NCI-H524 (cell line): Measurements from ENCODE around the gene P3H2.

Source experiments
- DNase-seq, 2 experiments: peaks; one replicate each; lab custom pipeline; 2025; lab: John Stamatoyannopoulos, UW

P3H2 gene

GRCh38 chr3:190055773-190056172, 64.9 kb downstream of the P3H2 start:
- no peak for DNase-seq

GRCh38 chr3:190053919-190054672, 66.6 kb downstream of the P3H2 start:
- DNase-seq = no peak

DNA sequence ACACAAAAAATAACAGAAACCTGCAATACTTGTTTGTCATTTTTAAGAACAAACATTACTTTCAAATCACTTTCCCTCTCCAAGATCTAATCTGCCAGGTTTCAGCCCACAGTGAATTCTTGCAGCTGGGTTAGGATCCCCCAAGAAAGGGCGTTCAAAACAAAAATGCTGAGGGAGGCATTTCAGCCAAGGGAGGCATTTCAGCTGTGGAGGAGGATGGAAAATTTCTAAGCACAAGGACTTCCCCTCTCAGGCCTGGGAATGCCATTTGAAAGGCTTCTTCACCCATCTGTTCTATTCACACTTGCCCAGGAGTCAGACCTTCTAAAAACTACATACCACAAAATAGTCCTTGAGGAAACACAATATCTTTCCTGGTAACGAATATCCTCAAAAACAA, 69.1 kb downstream of the P3H2 start:
- peak; percentile 25 to 57 for DNase-seq

GRCh38 chr3:190048932-190049441, 71.7 kb downstream of the P3H2 start:
- no peak for DNase-seq

GRCh38 chr3:190044974-190045373, 75.7 kb downstream of the P3H2 start:
- DNase-seq = no peak

GRCh38 chr3:190044142-190044541, 76.6 kb downstream of the P3H2 start:
- peak; percentile 74 to 92 for DNase-seq

GRCh38 chr3:190043741-190044140, 77.0 kb downstream of the P3H2 start:
- no peak for DNase-seq

- DNase-seq = no peak
These were observed 78.1 kb downstream of the P3H2 start for GRCh38 chr3:190042558-190042957.

DNA sequence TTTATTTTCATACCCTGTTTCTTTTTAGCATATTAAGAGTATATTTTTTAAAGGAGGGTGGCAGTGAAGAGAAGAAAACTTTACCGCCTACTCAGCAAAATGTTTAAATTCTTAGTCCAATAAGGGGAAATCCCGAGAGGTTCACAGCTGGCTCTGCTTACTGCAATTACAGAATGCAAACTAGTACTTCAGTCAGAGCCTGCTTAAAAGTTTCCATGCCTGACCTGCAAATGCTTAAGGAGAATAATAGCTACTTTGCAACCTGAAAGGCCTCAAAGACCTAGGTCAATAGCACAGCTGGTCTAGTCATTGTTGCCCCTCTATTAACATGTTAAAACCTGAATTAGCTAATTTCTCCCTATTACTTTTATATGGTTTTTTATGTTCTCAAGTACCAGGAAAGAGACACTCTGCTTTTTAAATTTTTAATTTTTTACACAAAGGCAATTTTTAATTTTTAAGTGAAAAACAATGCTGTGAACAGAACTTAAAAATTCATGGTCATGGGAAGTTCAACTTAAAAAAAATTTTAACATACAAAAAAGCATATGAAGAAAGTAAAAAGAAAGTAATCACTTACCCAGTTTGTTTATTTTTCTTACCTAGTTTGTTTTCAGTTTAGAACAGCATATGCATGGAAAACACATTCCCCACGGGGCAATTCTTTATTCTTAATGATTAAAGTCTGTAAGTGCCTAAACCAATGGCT, 79.2 kb downstream of the P3H2 start:
- DNase-seq = no peak

GRCh38 chr3:190040145-190040544, 80.6 kb downstream of the P3H2 start:
- DNase-seq = no peak

GRCh38 chr3:190038050-190038933, 82.4 kb downstream of the P3H2 start:
- no peak for DNase-seq

DNA sequence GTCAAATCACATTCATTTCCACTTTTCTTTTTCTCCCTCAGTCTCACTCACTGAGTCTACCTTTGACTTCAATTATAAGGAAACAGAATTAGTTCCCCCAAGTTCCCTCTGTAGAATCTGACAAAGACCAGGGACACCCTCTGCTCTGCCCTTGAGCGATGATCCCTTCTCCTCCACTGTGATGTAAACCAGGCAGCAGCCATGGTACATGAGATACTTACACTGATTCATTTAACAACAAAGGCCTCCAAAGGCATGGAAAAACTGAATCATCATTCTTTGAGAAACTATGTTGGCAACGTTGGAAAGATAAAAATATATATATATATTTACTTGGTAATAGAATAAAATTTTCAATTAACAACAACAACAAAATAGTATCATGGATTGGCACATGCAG, 84.1 kb downstream of the P3H2 start:
- DNase-seq = no peak

DNA sequence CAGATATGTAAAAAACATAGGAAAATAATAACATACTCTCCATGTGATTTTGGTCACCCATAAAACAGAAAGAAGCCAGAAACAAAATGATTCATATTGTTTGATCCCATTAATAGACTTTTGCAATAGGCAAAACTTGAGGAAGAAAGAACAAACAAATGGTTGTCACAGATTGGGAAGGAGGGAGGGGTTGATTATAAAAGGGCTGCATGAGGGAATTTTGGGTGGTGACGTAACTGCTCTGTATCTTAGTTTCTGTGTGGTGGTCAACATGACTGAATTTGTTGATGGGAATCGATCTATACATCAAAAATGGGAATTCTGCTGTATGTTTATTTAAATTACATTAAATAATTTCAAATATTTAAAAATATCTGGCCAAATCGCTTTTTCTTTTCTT, 86.3 kb downstream of the P3H2 start:
- DNase-seq = no peak

GRCh38 chr3:190032923-190033322, 87.8 kb downstream of the P3H2 start:
- DNase-seq = peak in 1 of 2 experiments; percentile 43

- no peak for DNase-seq
These were observed 88.6 kb downstream of the P3H2 start for GRCh38 chr3:190031887-190032752.

DNA sequence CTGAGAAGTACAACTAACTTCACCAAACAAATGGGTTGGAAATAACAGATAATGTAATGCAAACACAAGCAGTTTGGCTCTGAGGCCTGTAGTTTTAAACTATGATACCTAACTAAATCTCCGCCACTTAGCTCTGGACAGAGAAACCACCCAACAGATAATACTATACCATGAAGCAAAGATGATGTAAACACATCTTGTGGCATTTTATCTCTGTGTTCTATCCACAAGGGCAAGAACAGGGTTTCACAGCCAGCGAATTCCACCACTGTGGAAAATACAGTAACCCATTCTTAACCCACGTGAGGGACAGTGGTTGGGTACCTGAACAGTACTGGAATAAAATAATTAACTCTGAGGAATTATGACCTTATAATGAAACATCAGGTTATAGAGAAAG, 93.6 kb downstream of the P3H2 start:
- DNase-seq = no peak

DNA sequence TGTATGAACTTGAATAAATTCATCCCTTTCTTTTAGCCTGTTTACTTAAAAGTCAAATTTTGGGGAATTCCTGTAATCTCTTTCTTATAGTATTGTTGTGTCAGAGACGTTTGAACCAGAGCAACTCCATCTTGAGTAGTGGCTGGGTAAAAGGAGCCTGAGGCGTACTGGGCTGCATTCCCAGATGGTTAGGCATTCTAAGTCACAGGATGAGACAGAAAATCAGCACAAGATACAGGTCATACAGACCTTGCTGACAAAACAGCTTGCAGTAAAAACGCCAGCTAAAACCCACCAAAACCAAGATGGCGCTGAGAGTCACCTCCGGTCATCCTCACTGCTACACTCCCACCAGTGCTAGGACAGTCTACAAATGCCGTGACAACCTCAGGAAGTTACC, 94.5 kb downstream of the P3H2 start:
- DNase-seq = no peak

DNA sequence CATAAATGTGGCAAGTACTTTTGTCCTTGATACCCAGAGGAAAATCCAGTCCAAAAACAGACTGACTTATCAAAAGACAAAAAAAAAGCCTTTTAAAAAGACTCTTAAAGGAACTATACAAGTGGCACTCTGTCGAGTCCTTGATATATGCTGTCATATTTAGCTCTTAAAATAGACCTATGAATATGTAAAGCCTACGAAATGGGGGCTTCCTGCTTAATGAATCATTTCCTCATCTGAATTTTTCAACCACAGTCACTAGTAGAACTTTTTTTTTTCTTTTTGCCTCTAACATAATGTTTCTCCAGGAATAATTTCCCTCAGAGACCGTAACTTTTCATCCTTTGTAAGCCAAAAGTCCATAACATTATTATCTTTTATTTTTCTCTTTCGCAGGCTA, 95.8 kb downstream of the P3H2 start:
- DNase-seq = no peak

DNA sequence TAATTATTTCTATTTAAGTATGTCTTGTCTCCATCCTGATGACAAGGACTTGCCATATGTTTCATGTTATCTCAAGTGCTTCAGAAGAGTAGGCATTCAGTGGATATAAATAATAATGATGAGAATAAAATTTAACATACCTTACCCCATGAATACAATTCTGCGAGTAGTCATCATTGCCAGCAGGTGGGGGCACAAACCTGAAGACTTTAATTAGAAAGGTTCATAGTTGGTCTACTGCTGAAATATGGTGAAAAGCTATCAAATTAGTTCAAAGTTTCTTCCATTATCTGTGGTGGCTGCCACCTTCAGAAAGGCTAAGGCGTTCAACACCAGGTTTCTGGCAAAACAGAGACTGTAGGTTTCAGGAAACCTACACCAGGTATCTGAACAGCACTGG, 100.9 kb downstream of the P3H2 start:
- DNase-seq = peak; percentile 55 to 75

DNA sequence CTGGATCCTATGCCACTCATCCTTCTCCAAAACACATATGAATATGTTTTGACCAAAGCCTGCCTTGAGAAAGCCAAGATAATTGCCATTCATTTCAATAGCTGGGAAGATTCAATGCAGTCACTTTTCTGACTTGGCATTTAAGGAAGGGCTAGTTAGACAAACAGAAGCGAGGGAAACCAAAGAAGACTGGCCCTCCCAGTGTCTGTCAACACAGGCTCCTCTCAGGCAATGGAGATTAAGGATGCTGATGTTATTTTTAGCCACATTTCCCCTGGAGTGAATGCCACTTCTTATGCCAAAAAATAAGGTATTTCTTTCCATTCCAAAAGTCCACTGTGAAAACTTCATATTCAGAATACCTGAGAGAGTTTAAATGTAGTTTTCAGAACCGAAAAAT, 101.7 kb downstream of the P3H2 start:
- peak in 1 of 2 experiments; percentile 33 for DNase-seq

- DNase-seq = no peak
These were observed 102.2 kb downstream of the P3H2 start for GRCh38 chr3:190018460-190018859.
